ENCODE data around the gene MYO3B.

GRCh38 chr2:170457742-170458141, 279.8 kb downstream of the MYO3B start:
- TF ChIP-seq RXRA (IDR thresholded peaks at IDR 0.05; ENCODE audit: borderline replicate concordance, low read depth) (no peak), TCF12 (IDR thresholded peaks at IDR 0.05) (no peak)
- TF ChIP-seq, protein P1, sequence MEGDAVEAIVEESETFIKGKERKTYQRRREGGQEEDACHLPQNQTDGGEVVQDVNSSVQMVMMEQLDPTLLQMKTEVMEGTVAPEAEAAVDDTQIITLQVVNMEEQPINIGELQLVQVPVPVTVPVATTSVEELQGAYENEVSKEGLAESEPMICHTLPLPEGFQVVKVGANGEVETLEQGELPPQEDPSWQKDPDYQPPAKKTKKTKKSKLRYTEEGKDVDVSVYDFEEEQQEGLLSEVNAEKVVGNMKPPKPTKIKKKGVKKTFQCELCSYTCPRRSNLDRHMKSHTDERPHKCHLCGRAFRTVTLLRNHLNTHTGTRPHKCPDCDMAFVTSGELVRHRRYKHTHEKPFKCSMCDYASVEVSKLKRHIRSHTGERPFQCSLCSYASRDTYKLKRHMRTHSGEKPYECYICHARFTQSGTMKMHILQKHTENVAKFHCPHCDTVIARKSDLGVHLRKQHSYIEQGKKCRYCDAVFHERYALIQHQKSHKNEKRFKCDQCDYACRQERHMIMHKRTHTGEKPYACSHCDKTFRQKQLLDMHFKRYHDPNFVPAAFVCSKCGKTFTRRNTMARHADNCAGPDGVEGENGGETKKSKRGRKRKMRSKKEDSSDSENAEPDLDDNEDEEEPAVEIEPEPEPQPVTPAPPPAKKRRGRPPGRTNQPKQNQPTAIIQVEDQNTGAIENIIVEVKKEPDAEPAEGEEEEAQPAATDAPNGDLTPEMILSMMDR (IDR thresholded peaks at IDR 0.05): no peak

All from SK-N-SH (cell line).